ENCODE results near the gene PHACTR1.
A peak's percentile ranks its signal among the peaks of the same experiment; 100 is the strongest.

PHACTR1 gene

DNA sequence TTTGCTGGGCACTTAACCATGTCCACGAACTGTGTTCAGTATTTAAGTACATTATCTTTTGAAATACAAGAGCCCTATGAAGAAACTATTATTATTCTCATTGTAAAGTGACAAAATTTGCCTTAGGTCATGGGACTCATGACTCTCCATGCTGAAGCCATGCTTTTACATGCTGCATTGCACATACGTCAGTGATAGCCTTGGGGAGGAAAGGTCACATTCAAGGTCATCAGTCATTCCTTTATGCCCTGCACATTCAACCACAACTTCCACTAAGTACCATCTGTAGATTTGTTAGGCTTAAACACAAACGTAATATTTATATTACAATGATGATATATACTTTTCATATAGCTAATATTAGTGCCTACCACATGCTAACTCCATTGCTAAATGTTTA lies 319.0 kb downstream of the PHACTR1 start:
- DNase-seq: no peak

DNA sequence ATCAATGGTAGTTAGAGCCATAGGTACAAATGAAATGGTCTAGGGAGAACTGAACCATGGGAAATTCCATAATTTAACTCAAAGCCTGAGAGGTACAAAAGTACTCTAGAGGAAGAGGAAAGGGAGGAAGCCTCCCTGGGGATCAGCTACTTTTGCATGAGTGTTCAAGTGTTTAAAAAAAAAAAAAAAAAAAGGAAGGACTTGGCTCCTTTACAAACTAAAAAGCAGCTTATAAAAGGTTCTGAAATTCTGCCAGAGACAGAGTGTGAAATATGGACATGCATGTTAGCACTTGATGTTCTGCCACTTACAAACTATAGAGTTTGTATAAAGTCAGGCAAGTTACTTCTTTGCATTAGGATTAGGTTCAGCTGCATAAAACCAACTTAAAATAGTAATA lies 321.7 kb downstream of the PHACTR1 start:
- DNase-seq: no peak

DNA sequence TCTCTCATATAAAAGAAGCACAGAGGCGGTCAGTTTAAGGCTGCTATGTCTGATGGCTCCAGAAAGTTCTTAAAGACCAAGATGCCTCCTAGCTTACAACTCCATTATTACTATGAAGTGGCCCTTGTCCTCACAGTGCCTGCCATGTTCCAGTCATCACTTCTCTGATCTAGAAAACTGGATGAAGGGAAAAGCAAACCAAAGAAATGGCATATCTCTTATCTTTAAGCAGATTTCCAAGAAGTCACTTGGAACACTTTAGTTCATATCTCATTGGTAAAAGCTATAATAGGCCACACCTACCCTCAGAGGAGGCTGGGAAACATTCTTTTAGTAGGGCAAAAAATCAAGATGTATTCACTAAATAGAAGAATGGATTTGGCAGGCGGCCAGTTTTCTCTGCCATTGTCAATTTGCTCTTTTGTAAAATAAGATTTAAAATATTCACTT lies 322.2 kb downstream of the PHACTR1 start:
- no peak for DNase-seq

DNA sequence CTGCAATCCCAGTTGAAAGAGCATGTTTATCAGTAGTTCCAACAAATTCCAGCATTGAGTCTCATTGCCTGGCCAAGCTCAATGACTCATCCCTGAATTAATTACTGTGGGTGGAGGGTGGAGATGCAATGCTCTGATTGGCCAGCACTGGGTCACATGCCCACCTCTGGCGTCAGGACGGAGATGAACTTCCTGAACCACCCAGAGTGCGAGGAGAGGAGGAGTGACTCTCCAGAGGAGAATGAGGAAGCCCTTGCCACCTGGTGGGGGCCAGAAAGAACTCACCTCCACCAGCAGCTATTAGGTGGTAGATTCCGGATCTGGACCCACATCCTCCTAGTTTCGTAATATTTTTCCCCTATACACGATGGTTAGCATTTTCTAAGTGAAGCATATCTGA lies 327.8 kb downstream of the PHACTR1 start:
- DNase-seq: no peak

DNA sequence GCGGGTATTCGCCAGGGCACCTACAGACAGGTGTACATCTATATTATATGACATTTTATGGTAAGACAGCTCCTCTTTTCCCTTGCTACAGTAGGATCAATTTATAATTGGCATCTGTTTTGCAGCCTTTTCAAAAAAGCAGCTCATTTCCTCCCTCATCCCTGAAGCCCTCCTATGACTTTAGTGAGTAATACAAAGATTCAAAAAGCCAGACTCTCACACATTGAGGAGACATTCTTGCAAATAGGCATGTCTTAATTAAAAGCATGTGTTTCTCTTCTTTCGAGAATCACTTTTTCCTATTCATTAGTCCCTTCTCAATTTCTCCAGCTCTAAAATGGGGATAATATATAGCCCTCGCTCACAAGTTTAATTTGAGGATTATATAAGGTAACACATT lies 328.3 kb downstream of the PHACTR1 start:
- no peak for DNase-seq

DNA sequence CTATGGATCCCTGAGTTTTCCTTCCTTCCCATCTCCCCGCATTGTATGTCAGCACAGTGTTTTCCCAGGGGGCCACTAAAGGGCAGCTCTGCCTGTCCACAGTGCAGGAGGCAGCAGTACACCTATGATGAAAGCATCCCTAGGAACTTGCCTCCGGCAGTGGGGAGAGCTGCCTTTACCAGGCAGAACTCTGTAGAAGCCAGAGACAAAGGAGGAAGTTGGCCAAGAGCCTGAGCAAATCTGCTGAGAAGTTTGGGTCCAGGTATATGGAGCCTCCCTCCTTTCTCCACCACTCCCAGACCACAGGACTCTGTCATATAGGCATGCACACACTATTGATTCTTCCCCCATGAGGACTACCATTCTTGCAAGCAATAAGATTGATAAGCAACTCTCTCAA lies 329.1 kb downstream of the PHACTR1 start:
- peak; percentile 44 to 53 for DNase-seq

DNA sequence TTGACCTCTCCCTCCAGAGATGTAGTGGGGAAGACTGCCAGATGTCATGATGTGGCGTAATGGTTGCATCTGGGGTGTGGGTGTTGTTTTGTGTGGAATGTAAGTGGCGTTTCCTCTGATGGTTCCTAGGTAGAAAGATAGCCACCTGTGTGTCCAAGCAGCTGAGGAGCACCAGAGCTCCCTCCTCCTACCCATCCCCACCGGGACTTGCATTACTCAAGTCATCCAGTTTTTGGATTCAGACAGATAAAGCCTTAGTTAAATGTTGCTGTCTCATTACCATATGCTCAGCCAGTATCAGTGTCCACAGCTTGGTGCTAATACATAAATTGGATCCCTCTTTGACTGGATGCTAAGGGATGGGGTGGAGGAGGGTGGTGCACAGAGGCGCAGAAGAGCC lies 329.5 kb downstream of the PHACTR1 start:
- DNase-seq: peak in 1 of 2 experiments; percentile 44

DNA sequence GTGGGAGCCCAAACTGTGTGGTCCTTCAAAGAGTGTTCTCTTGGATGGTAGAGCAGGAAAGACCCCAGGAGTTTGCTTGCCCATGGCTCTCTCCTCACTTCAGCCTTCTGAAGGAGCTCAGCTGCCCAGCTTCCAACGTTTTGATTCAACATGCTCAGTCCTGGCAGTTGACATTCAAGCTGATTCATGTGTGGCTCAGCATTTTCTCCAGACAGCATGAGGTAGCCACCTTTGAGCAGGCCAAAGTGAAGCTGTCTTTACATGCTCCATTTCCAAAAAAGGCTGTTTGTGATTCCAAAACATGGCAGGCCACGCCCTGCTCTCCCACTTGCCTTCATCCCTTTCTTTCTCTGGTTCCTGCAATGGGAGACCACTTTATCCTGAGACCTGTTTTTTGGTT lies 331.5 kb downstream of the PHACTR1 start:
- DNase-seq: no peak

DNA sequence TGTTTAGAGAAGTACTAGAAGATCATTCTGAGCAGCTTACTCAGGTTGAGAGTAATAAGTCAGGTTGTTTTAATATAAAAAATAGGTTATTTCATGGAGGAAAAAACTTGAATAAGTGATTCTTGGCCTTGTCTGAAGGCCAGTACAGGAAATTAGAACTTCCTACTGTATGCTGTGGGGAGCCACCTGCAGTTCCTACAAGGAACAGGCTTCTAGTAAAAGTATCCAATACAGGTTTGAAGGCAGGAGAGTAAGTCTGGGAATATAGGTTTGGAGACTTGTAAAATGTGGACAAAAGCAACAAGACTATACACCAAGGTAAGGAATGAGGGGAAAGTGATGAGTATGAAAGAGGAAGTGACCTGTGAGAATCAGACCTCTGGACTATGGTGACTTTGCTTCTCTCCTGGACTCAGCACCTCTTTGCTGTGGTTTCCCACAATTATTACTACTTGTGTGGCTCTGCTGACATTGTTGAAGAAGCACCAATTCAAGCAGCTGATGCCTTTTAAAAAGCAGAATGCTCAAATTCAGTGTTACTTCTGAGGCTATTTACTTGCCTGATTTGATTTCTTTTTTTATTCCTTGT lies 333.2 kb downstream of the PHACTR1 start:
- DNase-seq: no peak

DNA sequence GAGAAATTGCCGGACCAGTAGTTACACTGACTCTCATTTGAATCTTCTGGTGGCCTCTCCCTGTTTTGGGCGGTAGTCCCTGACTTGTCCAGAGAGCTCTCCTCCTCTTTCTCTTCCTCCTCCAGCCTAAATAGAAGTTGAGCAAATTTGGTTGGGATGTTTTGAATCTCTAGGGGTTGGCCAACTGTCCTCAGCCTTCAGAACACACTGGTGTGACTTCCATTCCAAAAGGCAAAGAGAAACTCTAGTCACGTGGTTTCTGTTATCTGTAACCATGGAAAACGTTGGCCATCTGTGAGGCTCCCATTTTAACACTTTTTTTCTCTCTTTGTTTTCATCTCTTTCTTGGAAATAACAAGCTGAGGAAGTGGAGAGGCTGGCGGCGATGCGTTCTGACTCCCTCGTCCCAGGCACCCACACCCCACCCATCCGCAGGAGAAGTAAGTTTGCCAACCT lies 336.5 kb downstream of the PHACTR1 start:
- no peak for DNase-seq

DNA sequence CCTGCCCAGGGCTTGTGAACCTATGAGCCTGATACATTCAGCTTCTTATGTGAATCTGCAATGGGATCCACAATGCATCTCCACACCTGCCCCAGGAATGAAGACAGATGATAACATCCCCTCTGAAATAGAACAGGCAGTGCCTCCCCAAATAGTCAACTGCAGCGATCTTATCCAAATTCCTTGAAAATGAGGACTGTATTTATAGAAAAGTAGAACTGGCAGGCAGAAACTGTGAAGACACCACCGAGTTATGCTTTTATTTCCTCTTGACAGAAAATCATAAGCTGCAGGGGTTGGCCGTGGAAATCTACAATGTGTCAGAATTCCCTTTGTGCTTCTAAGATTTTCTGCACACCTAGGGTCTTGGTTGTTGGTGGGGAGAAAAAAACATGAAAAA lies 341.5 kb downstream of the PHACTR1 start:
- DNase-seq: no peak

DNA sequence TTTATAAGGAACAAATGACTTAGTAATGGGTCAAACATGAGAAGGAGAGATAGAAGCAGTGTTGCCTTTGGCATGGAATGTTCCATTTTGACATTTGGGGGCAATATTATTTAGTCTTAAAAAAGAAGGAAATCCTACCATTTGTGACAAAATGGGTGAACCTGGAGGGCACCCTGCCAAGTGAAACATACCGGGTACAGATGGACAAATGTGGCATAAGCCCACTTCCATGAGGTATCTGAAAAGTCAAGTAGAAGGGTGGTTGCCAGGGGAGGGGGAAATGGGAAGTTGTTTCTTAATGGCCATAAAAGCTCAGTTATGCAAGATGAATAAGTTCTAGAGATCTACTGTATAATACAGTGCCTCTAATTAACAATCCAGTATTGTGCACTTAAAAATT lies 342.5 kb downstream of the PHACTR1 start:
- no peak for DNase-seq

DNA sequence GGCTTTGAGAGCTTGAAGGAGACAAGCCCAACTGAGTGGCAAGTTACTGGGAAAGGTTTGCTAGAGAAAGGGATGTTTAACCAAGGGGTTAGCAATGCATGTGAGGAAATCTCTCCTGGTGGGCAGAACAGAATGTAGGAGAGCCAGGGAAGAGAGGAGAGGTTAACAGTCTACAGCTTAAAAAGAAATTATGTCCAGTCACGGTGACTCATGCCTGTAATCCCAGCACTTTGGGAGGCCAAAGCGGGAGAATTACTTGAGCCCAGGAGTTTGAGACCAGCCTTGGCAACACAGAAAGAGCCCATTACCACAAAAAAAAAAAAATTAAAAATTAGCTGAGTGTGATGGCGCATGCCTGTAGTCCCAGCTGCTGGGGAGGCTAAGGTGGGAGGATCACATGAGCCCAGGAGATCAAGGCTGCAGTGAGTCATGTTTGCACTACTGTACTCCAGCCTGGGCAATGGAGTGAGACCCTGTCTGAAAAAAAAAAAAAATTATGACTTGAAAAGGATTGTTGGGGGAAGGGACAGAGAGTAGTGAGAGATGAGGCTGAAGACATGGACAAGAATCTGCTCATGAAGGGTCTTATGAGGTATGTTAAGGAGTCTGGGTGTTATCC lies 346.8 kb downstream of the PHACTR1 start:
- no peak for DNase-seq

DNA sequence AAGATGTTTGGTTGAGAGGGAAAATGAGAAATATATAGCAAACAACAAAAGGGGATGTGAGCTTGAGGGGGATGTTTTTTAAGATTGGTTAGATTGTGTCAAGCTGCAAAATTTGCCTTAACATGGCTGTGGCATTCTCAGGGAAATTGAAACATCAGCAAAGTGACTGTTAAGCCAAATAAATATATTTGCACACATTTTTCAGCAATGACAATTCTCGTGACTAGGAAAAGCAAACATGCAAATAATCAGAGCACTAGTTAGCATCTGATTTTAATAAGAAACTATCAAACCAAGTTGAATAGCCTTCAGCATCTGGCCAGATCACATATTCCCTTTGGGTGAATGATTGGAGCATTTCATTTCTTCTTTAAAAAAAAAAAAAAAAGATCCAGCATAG lies 349.0 kb downstream of the PHACTR1 start:
- DNase-seq: no peak

DNA sequence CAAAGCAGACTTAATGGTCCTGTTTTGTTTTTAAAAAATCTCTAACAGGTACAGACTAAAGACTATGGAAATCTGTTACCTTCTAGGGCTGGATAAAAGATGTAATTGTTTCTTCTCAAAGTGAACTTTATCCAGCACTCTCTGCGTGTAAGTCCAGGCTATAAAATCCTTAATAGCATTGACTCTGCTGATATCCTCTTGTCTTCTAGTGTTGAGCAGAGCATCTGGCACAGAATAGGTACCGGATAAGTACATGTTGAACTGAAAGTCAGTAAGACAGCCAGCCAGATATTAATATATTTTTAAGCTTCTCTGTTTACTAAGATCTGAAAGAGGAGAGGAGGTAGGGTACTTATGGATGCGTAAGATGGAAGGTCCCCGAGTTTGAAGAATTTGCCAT lies 349.5 kb downstream of the PHACTR1 start:
- no peak for DNase-seq

DNA sequence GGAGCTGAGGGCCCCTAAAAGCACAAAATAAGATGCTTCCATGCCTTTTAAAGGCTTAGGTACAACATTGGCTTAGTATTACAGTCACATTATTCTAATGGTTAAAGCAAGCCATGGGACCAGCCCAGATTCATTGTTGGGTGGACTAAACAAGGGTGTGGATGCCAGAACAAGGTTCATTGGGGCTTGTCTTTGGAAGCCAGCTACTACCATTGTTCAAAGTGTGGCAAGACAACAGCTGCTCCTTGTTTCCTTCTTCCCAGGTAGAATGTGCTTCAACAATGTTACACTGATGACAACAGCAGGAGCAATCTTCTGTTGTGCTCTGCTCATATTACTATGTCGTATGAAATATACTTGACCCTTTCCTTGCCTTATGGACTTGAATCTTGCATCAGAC lies 350.3 kb downstream of the PHACTR1 start:
- no peak for DNase-seq

DNA sequence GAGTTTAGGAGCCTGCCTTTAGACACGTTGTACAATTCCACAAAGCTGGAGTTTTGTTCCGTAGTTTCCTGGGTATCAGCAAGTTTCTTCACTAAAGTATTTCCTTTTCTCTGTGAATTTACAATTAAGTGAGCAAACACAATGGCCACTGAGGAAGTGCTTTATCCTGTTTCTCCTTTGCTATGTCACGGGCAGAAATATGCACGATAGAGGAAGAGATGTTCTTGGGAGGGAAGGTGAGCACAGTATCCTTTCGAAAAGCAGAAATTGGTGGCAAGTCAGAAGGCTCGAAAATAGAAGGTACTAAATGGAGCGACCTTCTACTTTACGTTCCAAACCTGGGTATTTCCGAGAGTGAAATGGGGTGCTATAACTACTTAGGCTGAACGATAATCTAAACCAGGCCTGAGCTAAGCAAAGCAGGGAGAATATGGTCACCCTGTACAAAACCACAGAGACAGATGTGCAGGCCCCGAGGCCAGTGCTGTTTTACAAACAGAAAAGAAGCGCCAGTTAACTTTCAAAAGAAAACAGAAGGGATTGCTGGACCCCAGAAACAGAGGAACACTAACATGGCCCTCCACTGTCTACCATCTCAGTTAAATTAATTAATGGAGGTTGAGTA lies 352.1 kb downstream of the PHACTR1 start:
- no peak for DNase-seq

DNA sequence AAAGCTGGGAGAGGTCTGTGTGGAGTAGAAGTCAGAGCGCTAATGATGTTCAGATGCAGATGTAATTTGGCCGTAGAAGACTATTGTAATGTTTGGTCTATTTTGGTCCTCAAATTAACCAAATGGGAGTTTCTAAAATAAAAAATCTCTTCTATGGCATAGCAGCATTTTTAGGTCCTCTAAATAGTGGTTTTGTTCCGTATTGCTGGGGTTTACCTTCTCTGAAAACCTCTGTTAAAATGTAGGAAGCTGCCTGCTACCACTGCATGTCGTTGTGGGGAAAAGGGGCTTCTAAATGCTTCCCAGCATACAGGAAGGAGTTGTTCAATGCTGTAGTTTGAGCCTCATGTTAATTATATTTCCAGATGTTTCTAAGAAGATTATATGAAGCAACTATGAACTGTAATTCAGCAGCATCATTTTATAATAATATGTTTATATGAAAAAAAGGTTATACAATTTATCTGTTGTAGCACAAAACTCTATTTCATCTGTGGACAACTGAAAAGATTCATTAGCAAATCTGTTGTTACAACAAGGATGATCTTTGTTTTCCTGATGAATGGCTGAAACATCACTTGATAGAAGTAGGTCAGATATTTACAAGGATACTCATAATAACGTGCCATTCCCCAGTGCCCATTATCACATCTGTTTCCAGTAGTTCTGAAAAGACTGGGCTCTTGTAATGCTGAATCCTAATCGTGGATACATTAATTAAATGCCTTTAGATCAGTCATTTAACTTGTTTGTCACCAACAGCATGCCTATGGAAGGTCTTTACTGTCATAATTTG lies 355.2 kb downstream of the PHACTR1 start:
- no peak for DNase-seq

DNA sequence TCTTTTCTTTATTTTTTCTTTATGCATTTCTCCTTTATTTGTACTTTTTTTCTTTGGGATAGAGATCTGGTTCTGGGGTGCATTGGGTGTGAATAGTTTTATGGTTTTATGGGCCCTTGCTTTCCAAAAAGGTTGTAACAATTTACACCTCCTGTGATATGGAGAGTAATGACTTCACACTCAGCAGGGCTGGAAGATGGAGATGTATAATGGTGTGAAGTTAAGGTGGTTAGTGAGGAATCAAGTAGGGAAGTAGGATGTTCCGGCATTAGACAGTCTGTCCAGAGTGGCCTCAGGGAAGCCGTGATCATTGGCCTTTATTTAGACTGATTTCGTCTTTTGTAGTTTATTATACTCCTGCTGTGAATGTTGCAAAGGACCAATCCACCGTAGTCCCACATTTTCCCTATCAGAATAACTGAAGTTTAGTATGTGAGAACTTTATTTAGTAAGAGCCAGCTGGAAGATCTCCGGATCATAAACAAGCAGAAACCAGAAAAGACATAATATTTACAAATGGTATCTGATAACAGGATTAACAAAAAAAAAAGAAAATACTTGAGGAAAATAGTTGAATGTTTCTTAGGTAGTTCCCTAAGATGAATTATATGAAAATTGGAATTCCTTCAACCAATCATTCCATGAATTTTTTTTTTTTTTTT lies 356.2 kb downstream of the PHACTR1 start:
- DNase-seq: no peak

DNA sequence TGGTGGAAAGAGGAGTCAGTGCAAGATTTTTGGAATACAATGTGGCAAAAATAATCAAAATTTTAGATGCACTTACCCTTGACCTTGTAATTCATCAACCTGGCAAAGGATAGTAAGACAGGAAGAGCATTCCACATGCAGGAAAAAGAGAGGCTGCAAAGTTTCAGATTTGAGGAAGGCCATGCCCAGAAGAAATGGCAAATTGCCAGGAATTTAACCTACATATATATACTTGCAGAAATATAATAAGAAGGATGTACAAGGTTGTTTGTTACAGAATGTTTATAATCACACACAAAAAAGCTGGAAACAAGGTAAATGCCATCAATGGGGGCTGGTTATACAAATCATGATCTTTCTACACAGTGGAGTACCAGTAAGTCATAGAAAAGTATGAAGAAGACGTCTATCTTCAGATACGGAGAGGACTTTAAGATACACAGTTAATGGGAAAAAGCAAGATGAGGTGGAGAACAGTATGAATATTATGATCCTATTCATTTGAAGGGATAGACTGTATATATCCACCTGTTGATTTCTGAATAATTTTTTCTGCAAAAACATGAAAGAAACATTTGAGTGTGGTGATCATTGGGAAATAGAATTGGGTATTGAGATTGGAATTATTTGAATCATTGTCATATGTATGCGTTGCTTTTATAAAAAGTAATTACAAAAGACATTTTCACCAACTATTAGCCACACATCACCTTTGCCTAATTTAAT lies 358.0 kb downstream of the PHACTR1 start:
- DNase-seq: no peak

DNA sequence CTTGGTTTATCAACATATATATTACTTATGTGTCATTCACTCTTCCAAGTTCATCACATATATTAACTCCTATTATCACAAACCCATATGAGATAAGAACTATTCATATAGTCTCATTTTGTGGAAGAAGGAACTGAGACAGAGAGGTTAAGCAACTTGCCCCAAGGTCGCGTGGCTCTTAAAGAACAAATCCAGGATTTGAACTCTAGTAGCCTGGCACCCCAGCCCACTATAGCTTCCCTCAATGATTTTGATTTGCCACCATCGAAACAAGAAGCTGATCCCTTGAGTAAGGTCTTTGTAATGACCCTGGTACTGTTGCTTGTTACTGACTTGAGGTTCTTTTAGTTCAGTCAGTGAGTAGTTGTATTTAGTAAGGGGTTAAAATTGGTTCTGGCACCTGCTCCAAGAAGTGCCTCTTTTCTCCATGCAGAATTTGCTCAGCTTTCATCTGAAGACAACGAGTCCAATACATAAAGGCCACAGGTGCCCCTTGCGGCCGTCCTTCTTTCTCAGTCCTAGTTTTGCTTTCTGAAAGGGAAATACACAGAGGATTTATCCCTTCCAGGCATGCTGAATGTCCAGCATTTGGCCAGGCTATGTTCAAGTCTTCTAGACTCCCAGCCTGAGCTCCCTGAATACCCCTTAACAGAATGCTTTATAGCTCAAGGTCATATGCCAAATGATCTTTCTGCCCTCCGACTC lies 358.7 kb downstream of the PHACTR1 start:
- DNase-seq: no peak

DNA sequence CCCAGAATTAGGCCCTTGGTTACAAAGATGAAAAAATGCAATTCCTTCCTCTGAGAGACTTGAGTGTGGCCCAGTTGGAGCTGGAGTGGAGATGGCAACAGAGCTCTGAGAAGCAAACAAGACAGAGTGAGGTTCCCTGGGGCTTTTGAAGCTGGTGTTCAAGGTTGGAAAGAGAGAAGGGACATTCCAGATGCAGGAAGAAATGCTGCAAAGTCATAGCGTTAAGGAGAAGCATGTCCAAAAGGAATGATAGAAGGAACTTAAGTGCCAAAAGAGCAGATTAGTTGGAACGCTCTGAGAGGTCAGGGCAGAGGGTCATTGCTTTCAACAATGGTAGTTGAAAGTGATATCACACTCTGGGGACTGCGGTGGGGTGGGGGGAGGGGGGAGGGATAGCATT lies 360.0 kb downstream of the PHACTR1 start:
- no peak for DNase-seq

Measured in AML-193 (cell line).